H1 (cell line): ENCODE measurements around the gene NSUN7. TPM values are rescaled to one million over a fixed set of nuclear protein-coding genes. Genes with fewer than 3 reads are reported as not detected.

Experiments used
- CTCF ChIA-PET: fragments of 300-600 bp; sonication (Branson Sonifier 250); formaldehyde crosslinking; loops from one replicate; lab custom pipeline; 2021; ENCODE audit not compliant: partially characterized antibody; lab: Charles Lee
- POLR2A ChIA-PET: fragments of 300-600 bp; sonication (Branson Sonifier 250); formaldehyde crosslinking; loops from one replicate; lab custom pipeline; 2021; ENCODE audit warnings: inconsistent platforms; ENCODE audit not compliant: partially characterized antibody; lab: Charles Lee
- DNase-seq, 2 experiments: peaks; one replicate each; pipeline versions ENCODE4 v3.0.0 to v3.0.0-alpha.2; 2010 to 2022; ENCODE audit warnings: low spot score in 2 of 2, low read depth in 1 of 2, mixed read lengths in 1 of 2
- FAIRE-seq: peaks from 2 replicates; lab custom pipeline; 2011; peaks lifted over from hg19 to GRCh38; lab: Jason Lieb, UNC
- H2AFZ ChIP-seq: 2 replicates; pipeline ENCODE4 v1.8.1; 2012; ENCODE audit warnings: low read length, inconsistent platforms
- H2AK5ac ChIP-seq: 2 replicates; pipeline ENCODE4 v1.6.1; 2013; ENCODE audit warnings: low read depth, low read length
- H2BK120ac ChIP-seq: replicated peaks from 2 replicates; pipeline ENCODE3; 2013; ENCODE audit warnings: low read depth, low read length, inconsistent platforms
- H2BK12ac ChIP-seq: 2 replicates; pipeline ENCODE4 v1.6.1; 2013; ENCODE audit warnings: low read depth, low read length
- H2BK15ac ChIP-seq: 2 replicates; pipeline ENCODE4 v1.6.1; 2013; ENCODE audit warnings: low read length
- H2BK20ac ChIP-seq: 2 replicates; pipeline ENCODE4 v1.6.1; 2013; ENCODE audit warnings: low read length
- H2BK5ac ChIP-seq: 2 replicates; pipeline ENCODE4 v1.6.1; 2013; ENCODE audit warnings: low read depth, low read length
- H3K14ac ChIP-seq: 2 replicates; pipeline ENCODE4 v1.6.1; 2013; ENCODE audit warnings: inconsistent platforms; ENCODE audit not compliant: insufficient read length
- H3K18ac ChIP-seq: 2 replicates; pipeline ENCODE4 v1.6.1; 2013; ENCODE audit warnings: low read length; ENCODE audit errors: extremely low read depth
- H3K23ac ChIP-seq: 2 replicates; pipeline ENCODE4 v1.6.1; 2013; ENCODE audit warnings: inconsistent platforms; ENCODE audit not compliant: insufficient read length
- H3K23me2 ChIP-seq: 2 replicates; pipeline ENCODE4 v1.6.1; 2013; ENCODE audit warnings: low read depth, low read length
- H3K27ac ChIP-seq: 2 replicates; pipeline ENCODE4 v1.6.1; 2011; ENCODE audit warnings: low read depth, low read length, inconsistent platforms
- H3K27me3 ChIP-seq, 4 experiments: replicated peaks in 1 of 4; 1 replicate in 1 of 4; 2 replicates in 3 of 4; pipeline versions ENCODE4 v1.6.1 to v1.8.1; 2011 to 2013; ENCODE audit warnings: low read length in 3 of 4, mild to moderate bottlenecking in 3 of 4, inconsistent platforms in 2 of 4, mixed read lengths in 2 of 4, moderate library complexity in 1 of 4; ENCODE audit not compliant: control insufficient read depth in 3 of 4, insufficient read depth in 3 of 4; ENCODE audit errors: extremely low read depth in 1 of 4
- H3K36me3 ChIP-seq, 4 experiments: 2 replicates each; pipeline versions ENCODE4 v1.6.1 to v1.8.1; 2011 to 2013; ENCODE audit warnings: mild to moderate bottlenecking in 4 of 4, low read length in 3 of 4, moderate library complexity in 2 of 4, control low read depth in 1 of 4, inconsistent platforms in 1 of 4; ENCODE audit not compliant: insufficient read depth in 4 of 4, control insufficient read depth in 2 of 4
- H3K4ac ChIP-seq: replicated peaks from 2 replicates; pipeline ENCODE3; 2013; ENCODE audit warnings: low read length, low read depth, mixed read lengths, inconsistent platforms; ENCODE audit not compliant: insufficient read length
- H3K4me1 ChIP-seq, 4 experiments: replicated peaks in 1 of 4; 1 replicate in 1 of 4; 2 replicates in 3 of 4; pipeline versions ENCODE4 v1.6.1 to v1.8.1; 2011 to 2013; ENCODE audit warnings: low read length in 3 of 4, inconsistent platforms in 2 of 4, mixed read lengths in 1 of 4; ENCODE audit not compliant: insufficient read depth in 4 of 4, control insufficient read depth in 3 of 4
- H3K4me2 ChIP-seq, 2 experiments: 2 replicates each; pipeline versions ENCODE4 v1.6.1 to v1.8.1; 2011 to 2013; ENCODE audit warnings: low read depth in 2 of 2, low read length in 2 of 2, control low read depth in 1 of 2, inconsistent platforms in 1 of 2, mild to moderate bottlenecking in 1 of 2; ENCODE audit not compliant: insufficient read depth in 1 of 2
- H3K4me3 ChIP-seq, 4 experiments: fragments of 200-600, 300-600 bp in 1 of 4; sonication (generic), shearing (Covaris generic), sonication (Bioruptor Twin) in 1 of 4; 2 replicates each; pipeline versions ENCODE4 v1.5.1 to v1.8.1; 2011 to 2016; ENCODE audit warnings: low read length in 4 of 4, low read depth in 3 of 4, control low read depth in 2 of 4, inconsistent platforms in 2 of 4, mild to moderate bottlenecking in 2 of 4, mixed read lengths in 1 of 4, moderate library complexity in 1 of 4; ENCODE audit not compliant: insufficient read depth in 2 of 4; ENCODE audit errors: extremely low read depth in 1 of 4
- H3K56ac ChIP-seq: replicated peaks from 2 replicates; pipeline ENCODE3; 2013; ENCODE audit warnings: low read depth, mild to moderate bottlenecking, mixed read lengths, low read length, inconsistent platforms; ENCODE audit not compliant: insufficient read length
- H3K79me1 ChIP-seq: 2 replicates; pipeline ENCODE4 v1.6.1; 2013; ENCODE audit warnings: low read depth, low read length, control low read depth
- H3K79me2 ChIP-seq, 2 experiments: 2 replicates each; pipeline versions ENCODE4 v1.6.1 to v1.8.1; 2012 to 2013; ENCODE audit warnings: low read length in 2 of 2, mild to moderate bottlenecking in 2 of 2, inconsistent platforms in 1 of 2; ENCODE audit not compliant: insufficient read depth in 2 of 2, control insufficient read depth in 1 of 2
- H3K9ac ChIP-seq, 4 experiments: replicated peaks in 1 of 4; 1 replicate in 1 of 4; 2 replicates in 3 of 4; pipeline versions ENCODE4 v1.6.1 to v1.8.1; 2011 to 2013; ENCODE audit warnings: low read depth in 3 of 4, low read length in 3 of 4, control low read depth in 2 of 4, mild to moderate bottlenecking in 2 of 4, moderate library complexity in 2 of 4, inconsistent platforms in 1 of 4; ENCODE audit errors: extremely low read depth in 1 of 4
- H3K9me3 ChIP-seq, 2 experiments: 2 replicates each; pipeline versions ENCODE4 v1.6.1 to v1.8.1; 2012 to 2013; ENCODE audit warnings: mild to moderate bottlenecking in 2 of 2, moderate library complexity in 2 of 2, control low read depth in 1 of 2, inconsistent platforms in 1 of 2, low read depth in 1 of 2, low read length in 1 of 2, mixed read lengths in 1 of 2; ENCODE audit not compliant: insufficient read depth in 2 of 2
- H4K20me1 ChIP-seq, 2 experiments: replicated peaks in 1 of 2; 2 replicates each; pipeline versions ENCODE3 to v1.8.1; 2011 to 2013; ENCODE audit warnings: inconsistent platforms in 2 of 2, low read length in 2 of 2, mild to moderate bottlenecking in 1 of 2; ENCODE audit not compliant: insufficient read depth in 2 of 2, control insufficient read depth in 1 of 2
- H4K5ac ChIP-seq: 2 replicates; pipeline ENCODE4 v1.6.1; 2013; ENCODE audit warnings: low read length, low read depth, mixed read lengths, inconsistent platforms; ENCODE audit not compliant: insufficient read length
- H4K8ac ChIP-seq: 2 replicates; pipeline ENCODE4 v1.8.0; 2013; ENCODE audit warnings: mild to moderate bottlenecking, moderate library complexity, low read length, inconsistent platforms; ENCODE audit not compliant: insufficient read depth; ENCODE audit errors: extremely low read depth
- H4K91ac ChIP-seq: replicated peaks from 2 replicates; pipeline ENCODE3; 2013; ENCODE audit warnings: low read length, mixed read lengths, inconsistent platforms; ENCODE audit not compliant: insufficient read length
- JUND ChIP-seq: IDR thresholded peaks from 2 replicates; pipeline ENCODE4 v1.6.1; 2011; ENCODE audit warnings: mild to moderate bottlenecking, improper control_type of control experiment, low read length
- KDM1A ChIP-seq: fragments of 200-600, 300-600 bp; sonication (generic); IDR thresholded peaks from 2 replicates; pipeline ENCODE4 v1.7.1; 2016; ENCODE audit warnings: mild to moderate bottlenecking, low read length, borderline replicate concordance
- NANOG ChIP-seq: IDR thresholded peaks from 2 replicates; pipeline ENCODE4 v1.6.1; 2011; ENCODE audit warnings: low read length, low read depth, mild to moderate bottlenecking, inconsistent platforms; ENCODE audit not compliant: insufficient read depth, poor library complexity, severe bottlenecking
- NRF1 ChIP-seq: IDR thresholded peaks from 2 replicates; pipeline ENCODE4 v1.6.1; 2011; ENCODE audit warnings: mild to moderate bottlenecking, low read depth, low read length, improper control_type of control experiment
- POLR2A ChIP-seq, 2 experiments: IDR thresholded peaks; 1 replicate in 1 of 2; 2 replicates in 1 of 2; pipeline ENCODE4 v1.6.1; 2011; ENCODE audit warnings: low read depth in 2 of 2, low read length in 2 of 2, mild to moderate bottlenecking in 2 of 2; ENCODE audit errors: control extremely low read depth in 1 of 2
- RBBP5 ChIP-seq: IDR thresholded peaks from 2 replicates; pipeline ENCODE4 v1.7.1; 2012; ENCODE audit warnings: low read depth, mild to moderate bottlenecking, inconsistent platforms, low read length, moderate library complexity, borderline replicate concordance
- SAP30 ChIP-seq: fragments of 300-600 bp; sonication (generic); IDR thresholded peaks from 2 replicates; pipeline ENCODE4 v1.7.1; 2012; ENCODE audit warnings: low read length, moderate library complexity, mild to moderate bottlenecking, inconsistent platforms; ENCODE audit not compliant: insufficient read depth, insufficient replicate concordance
- TAF1 ChIP-seq: IDR thresholded peaks from 2 replicates; pipeline ENCODE4 v1.6.1; 2011; ENCODE audit warnings: mild to moderate bottlenecking, low read depth, low read length
- TBP ChIP-seq: IDR thresholded peaks from 2 replicates; pipeline ENCODE4 v1.6.1; 2011; ENCODE audit warnings: low read depth, low read length, improper control_type of control experiment
- TEAD4 ChIP-seq: IDR thresholded peaks from 2 replicates; pipeline ENCODE4 v1.6.1; 2012; ENCODE audit warnings: low read depth, low read length, inconsistent platforms, mixed read lengths
- WGBS, 2 experiments: shearing (Covaris generic) in 1 of 2; methylation state at CpG; one replicate each; pipeline versions ENCODE4 v1.1.6 to v1.1.7; 2013 to 2015; ENCODE audit warnings: low lambda C conversion rate in 2 of 2, mixed read lengths in 2 of 2, inconsistent platforms in 1 of 2, low coverage in 1 of 2, missing lambda C conversion rate in 1 of 2; ENCODE audit not compliant: insufficient replicate concordance in 2 of 2, insufficient coverage in 1 of 2, insufficient read length in 1 of 2; ENCODE audit errors: extremely low coverage in 1 of 2, missing lambda C conversion rate in 1 of 2; 5-methylcytosine and 5-hydroxymethylcytosine counted together
- polyA plus RNA-seq, 7 experiments: library from polyadenylated mRNA; depleted of rRNA in 3 of 7; stranded (reverse) in 5 of 7; unstranded in 2 of 7; fragments of >200 nt in 5 of 7; fragments of 200-250 nt in 2 of 7; gene quantifications; 1 replicate in 5 of 7; 2 replicates in 1 of 7; 4 replicates in 1 of 7; pipeline versions ENCODE4 v1.2.1 to v1.2.3, GENCODE V29; 2011 to 2013; ENCODE audit warnings: missing spikeins in 2 of 7, mixed read lengths in 2 of 7
- total RNA-seq: library from RNA; stranded (reverse); fragmentation: NEBNext Ultra II Directional; extraction: Animal tissue kit (Norgen Biotek cat#: 25700); gene quantifications from 2 replicates; pipeline ENCODE4 v1.2.1, GENCODE V29; 2021
- TF ChIP-seq, protein P1 (sequence below): IDR thresholded peaks from 2 replicates; pipeline ENCODE4 v1.6.1; 2012; ENCODE audit warnings: inconsistent platforms

Gene NSUN7
- total and polyA plus RNA-seq, 2 of the 8 experiments (the other 6 are each of a cell fraction or from before 2014, with no cell fraction given), result 8.8 to 24.4 TPM

DNA sequence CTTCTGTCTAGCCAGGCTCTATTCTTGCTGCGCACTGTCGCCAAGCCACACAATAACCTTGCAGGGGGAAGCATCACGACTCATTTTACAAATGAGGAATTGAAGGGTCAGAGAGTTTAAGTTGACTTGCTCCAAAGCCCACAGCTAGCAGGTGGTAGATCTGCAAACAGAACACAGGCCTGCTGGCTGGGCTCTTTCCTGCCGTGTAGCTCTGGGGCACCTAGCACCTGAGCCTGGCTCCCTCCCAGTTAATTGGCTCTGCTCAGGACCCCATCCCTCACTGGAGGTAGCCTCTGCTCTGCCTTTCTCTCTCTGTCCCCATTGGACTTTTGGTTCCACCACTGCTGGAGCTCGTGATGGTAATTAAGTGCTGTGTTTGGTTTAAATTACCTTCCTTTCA is 98.5 kb downstream of the NSUN7 start:
- H2BK120ac ChIP-seq, result no peak overlapping the region
- WGBS, 2 experiments, result 86% methylated on average over 5 of the region's 5 CpGs; no CpG with 5 or more reads in 1 of the 2 experiments
- H2BK5ac ChIP-seq, result no peak overlapping the region; the same call in 1 of the 2 replicates
- no peak overlapping the region; a peak in 1 of 7 replicates for H3K9ac ChIP-seq
- H3K79me1 ChIP-seq, result peaks cover 12% of the 10 kb centered on the region
- H3K18ac ChIP-seq, result no peak overlapping the region; the same call in 1 of the 2 replicates
- POLR2A ChIA-PET, result interaction anchor here (5.7 kb wide), 1 partner anchor 9 kb away, joined by 37 read pairs; no protein-coding TSS in a partner anchor
- no peak overlapping the region for H2BK20ac ChIP-seq
- H3K4me3 ChIP-seq, result no peak overlapping the region
- no peaks in the 10 kb centered on the region for H3K9me3 ChIP-seq
- DNase-seq, result no peak
- CTCF ChIA-PET, result interaction anchor here (0.9 to 2.8 kb wide), 4 partner anchors 8 to 40 kb away, joined by 3 to 17 read pairs (median 4); no protein-coding TSS in a partner anchor
- H2BK15ac ChIP-seq, result no peak overlapping the region
- no peak overlapping the region for H3K27ac ChIP-seq
- H3K4me1 ChIP-seq, result peaks cover 0 to 7% (median 4%) of the 10 kb centered on the region in 4 experiments; a peak in 4 of 7 replicates
- no peak overlapping the region for H3K4ac ChIP-seq
- peaks cover 5 to 10% of the 10 kb centered on the region in 2 experiments for H4K20me1 ChIP-seq
- no peaks in the 10 kb centered on the region for H3K23me2 ChIP-seq
- H4K8ac ChIP-seq, result no peak overlapping the region
- H3K23ac ChIP-seq, result no peak overlapping the region
- no peak overlapping the region for H2BK12ac ChIP-seq
- H4K91ac ChIP-seq, result no peak overlapping the region
- no peak for FAIRE-seq
- no peaks in the 10 kb centered on the region for H3K27me3 ChIP-seq
- peaks cover 0 to 5% (median 1%) of the 10 kb centered on the region in 4 experiments; a peak in 2 of 8 replicates for H3K36me3 ChIP-seq
- H4K5ac ChIP-seq, result no peak overlapping the region
- no peak for TF ChIP-seq NRF1
- TF ChIP-seq RBBP5, result no peak
- TF ChIP-seq TBP, result no peak
- no peak for TF ChIP-seq JUND
- no peak for TF ChIP-seq NANOG
- no peak for TF ChIP-seq SAP30
- TF ChIP-seq, protein P1, sequence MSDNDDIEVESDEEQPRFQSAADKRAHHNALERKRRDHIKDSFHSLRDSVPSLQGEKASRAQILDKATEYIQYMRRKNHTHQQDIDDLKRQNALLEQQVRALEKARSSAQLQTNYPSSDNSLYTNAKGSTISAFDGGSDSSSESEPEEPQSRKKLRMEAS, result no peak
- no peak for TF ChIP-seq POLR2A (IDR thresholded peaks at IDR 0.05; ENCODE audit: control extremely low read depth in 1 of 2, low read depth in 2 of 2, low read length in 2 of 2)
- no peak for TF ChIP-seq TAF1
- no peak for TF ChIP-seq KDM1A
- TF ChIP-seq TEAD4, result no peak
- no peak overlapping the region for H3K14ac ChIP-seq
- H3K56ac ChIP-seq, result no peak overlapping the region
- H3K4me2 ChIP-seq, result no peak overlapping the region
- no peak overlapping the region for H2AK5ac ChIP-seq
- peaks cover 0 to 85% of the 10 kb centered on the region in 2 experiments; a peak in 2 of 4 replicates for H3K79me2 ChIP-seq
- H2AFZ ChIP-seq, result no peak overlapping the region
